HG02840 (cell line): Measurements from ENCODE around the gene TRPM3.
"Not testable (repeated sequence)": the region's sequence is repeated elsewhere in the genome, so short reads cannot be mapped to it uniquely, and the experiment has no call there.

Experiments used
- ATAC-seq: cut with Tn5 transposase; IDR thresholded peaks from one replicate; pipeline ENCODE4 v1.9.1; 2021; ENCODE audit warnings: mild to moderate bottlenecking, moderate library complexity, moderate number of reproducible peaks; ENCODE audit not compliant: unreplicated experiment, low FRiP score

The TRPM3 gene

GRCh38 chr9:70688704-70689103, 432.7 kb downstream of the TRPM3 start:
- ATAC-seq, result no peak

DNA sequence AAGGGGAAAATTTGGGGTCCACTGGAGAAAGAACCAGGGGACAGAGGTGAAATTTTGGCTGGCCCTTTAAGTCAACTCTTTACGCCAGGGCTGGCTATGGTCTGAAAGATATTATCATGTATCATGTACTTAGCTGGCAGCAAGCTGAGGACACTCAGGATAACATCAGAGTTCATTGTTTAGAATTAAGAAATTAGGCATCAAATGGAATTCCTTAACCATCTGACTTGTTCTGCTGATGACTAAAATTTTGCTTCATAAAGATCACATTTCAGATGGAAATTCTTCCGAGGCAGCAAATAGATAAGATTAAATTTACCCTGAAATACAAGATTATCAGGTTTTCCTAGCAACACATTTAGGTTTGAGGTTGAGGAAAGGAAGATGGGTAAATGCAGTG, 437.6 kb downstream of the TRPM3 start:
- ATAC-seq, result no peak

DNA sequence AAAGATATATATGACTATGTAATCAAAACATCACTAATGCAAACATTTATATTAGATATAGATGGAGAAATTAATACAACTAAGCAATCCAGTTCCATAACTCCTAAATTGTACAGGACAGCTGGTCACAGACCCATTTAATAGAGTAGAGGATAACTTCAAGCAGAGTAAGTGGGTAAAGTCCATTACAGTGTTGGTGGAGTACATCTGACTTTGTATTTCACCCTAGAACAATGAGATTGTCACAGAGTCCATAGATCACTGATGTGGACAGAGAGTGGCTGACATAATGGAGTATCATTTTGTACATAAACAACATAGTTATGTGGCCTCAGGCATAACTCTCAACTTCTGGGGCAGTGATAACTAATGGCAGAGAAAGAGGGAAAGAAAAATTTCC, 439.1 kb downstream of the TRPM3 start:
- no peak for ATAC-seq

DNA sequence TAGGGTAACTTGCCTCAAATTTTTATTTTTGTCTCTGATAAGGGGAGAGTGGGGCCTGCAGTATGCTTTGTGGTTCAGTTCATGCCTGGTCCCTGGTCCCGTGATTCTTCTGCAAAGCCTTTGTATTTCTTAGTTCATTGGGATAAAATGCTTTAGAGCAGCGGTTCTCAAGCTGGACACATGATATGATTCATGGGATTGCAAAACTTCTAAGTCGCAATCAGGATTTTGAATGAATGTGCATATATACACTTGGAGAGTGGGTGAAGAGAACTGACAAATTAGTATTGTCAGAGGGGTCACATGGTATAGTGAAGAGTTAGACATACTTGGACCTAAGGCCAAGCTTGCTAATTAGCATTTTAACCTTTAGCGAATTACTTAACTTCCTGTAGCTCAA, 441.6 kb downstream of the TRPM3 start:
- ATAC-seq, result no peak

GRCh38 chr9:70678153-70678552, 443.3 kb downstream of the TRPM3 start:
- no peak for ATAC-seq

DNA sequence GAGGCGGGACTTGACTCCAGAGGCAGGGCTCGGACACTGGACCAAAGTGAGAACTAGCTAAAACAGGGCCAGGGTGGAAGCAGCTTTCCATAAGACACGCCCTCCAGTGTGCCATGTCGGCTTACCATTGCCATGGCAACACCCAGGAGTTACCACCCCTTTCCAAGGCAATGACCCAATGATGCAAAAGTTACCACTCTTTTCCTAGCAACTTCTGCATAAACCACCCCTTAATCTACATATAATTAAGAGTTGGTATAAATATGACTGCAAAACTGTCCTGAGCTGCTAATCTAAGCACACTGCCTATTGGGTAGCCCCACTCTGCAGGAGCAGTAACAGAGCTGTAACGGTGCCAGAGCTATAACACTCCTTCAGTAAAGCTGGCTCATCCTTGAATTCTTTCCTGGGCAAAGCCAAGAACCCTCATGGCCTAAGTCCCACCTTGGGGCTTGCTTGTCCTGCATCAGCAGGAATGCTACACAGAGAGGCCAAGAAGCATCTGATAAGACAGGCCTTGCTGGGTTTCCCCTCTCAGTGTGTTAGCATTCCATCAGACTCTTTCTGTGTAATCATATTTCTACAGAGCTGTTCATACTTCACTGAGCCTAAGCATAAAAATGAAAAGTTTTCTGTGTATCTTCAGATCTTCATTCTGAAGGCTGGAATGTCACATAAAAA, 444.2 kb downstream of the TRPM3 start:
- no peak for ATAC-seq

- ATAC-seq, result no peak
These were observed 445.5 kb downstream of the TRPM3 start for GRCh38 chr9:70675868-70676370.

- no peak for ATAC-seq
These were observed 447.6 kb downstream of the TRPM3 start for GRCh38 chr9:70673844-70674243.

- no peak for ATAC-seq
These were observed 449.2 kb downstream of the TRPM3 start for GRCh38 chr9:70672161-70672649.

GRCh38 chr9:70668751-70669150, 452.7 kb downstream of the TRPM3 start:
- ATAC-seq, result no peak

- no peak for ATAC-seq
These were observed 462.7 kb downstream of the TRPM3 start for GRCh38 chr9:70658765-70659164.

GRCh38 chr9:70656281-70656680, 465.1 kb downstream of the TRPM3 start:
- ATAC-seq, result no peak

- ATAC-seq, result no peak
These were observed 467.3 kb downstream of the TRPM3 start for GRCh38 chr9:70654144-70654543.

DNA sequence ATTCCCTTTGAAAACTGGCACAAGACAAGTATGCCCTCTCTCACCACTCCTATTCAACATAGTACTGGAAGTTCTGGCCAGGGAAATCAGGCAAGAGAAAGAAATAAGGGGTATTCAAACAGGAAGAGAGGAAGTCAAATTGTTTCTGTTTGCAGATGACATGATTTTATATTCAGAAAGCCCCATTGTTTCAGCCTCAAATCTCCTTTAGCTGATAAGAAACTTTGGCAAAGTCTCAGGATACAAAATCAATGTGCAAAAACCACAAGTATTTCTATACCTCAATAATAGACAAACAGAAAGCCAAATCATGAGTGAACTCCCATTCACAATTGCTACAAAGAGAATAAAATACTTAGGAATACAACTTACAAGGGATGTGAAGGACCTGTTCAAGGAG, 476.8 kb downstream of the TRPM3 start:
- ATAC-seq, result not testable (repeated sequence)

- no peak for ATAC-seq
These were observed 479.1 kb downstream of the TRPM3 start for GRCh38 chr9:70642341-70642740.

GRCh38 chr9:70641631-70642030, 479.8 kb downstream of the TRPM3 start:
- ATAC-seq, result no peak

GRCh38 chr9:70641031-70641430, 480.4 kb downstream of the TRPM3 start:
- no peak for ATAC-seq

DNA sequence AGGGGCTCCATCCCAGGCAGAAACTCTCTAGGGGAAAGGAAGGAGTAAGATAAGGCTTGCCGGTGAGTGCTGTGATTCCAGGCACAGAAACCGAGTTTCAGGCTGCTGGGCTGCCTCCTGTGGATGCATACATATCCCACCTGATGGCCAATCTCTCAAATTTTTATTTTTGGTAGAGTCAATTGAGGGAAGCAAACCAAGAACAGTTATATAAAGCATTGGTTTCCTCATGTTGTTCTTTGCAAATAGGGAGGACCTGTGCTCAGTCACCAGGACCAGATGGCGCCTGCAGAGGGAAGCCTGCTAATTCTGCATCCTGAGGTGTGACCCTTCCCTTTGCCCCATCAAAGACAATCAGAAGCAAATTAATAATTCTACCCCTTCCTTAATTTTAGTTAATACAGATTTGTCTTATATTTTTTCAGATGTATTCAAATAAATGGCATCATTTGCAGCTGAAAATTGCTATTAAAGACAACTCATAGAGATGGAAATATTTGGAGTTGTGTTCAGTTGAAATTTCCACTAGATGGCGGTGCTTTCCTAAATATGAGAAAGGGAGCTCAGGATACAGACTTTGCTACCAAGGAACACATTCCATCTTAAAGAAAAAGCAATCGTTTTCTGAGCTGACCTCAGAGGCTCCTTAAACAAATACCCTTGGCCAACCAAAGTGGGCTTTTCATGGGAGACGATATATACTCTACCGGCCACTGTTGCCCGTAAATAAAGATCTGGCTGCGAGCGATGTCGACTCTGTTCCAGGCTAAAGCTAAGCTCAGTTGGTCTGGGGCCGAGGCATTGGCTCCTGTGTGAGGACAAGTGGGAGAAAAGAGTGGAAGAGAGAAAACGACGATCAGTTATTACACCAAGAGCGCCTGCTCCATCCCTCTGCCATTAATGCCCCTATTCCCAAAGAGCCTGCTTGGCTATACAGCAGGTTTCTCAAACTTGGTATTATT, 481.3 kb downstream of the TRPM3 start:
- no peak for ATAC-seq

GRCh38 chr9:70635790-70636189, 485.6 kb downstream of the TRPM3 start:
- ATAC-seq, result no peak

GRCh38 chr9:70634696-70635095, 486.7 kb downstream of the TRPM3 start:
- no peak for ATAC-seq

- ATAC-seq, result no peak
These were observed 490.4 kb downstream of the TRPM3 start for GRCh38 chr9:70630971-70631370.
